Measurements from ENCODE around the gene STYXL1. TPM values are rescaled to one million over a fixed set of nuclear protein-coding genes. Genes with fewer than 3 reads are reported as not detected.
"Not testable (repeated sequence)": the region's sequence is repeated elsewhere in the genome, so short reads cannot be mapped to it uniquely, and the experiment has no call there.

Gene STYXL1
- total RNA-seq, 1 donor from 2014 or later: 41.8 TPM

DNA sequence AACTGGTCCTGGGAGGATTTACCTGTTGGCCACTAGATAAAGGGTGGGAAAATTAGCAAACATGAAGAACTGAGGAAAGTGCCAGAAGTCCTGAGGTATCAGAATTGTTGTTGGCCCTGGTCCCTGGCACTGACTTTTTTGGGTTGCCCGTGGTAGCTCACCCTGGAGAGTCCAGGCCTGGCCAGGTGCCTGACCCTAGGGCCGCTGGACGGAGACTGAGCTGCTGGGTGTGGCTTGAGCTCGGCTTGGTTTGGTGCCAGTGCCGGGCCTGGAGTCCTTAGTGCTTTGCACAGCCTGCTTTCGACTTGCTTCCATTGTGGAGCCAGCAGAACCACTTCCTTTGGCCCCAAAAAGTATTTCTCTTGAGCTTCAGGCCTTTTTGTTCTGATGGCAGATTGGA lies 13.0 kb upstream of the STYXL1 start:
- Mint-ChIP-seq H3K27ac (ENCODE audit: unreplicated experiment) (no peak overlapping the region), H3K27me3 (ENCODE audit: unreplicated experiment) (peaks cover 9% of the 10 kb centered on the region), H3K36me3 (ENCODE audit: unreplicated experiment) (no peaks in the 10 kb centered on the region), H3K4me3 (ENCODE audit: unreplicated experiment) (no peak overlapping the region), H3K9me3 (ENCODE audit: unreplicated experiment) (peaks cover 7% of the 10 kb centered on the region), H3K4me1 (ENCODE audit: low read depth, unreplicated experiment) (no peaks in the 10 kb centered on the region)
- TF ChIP-seq, protein P1, sequence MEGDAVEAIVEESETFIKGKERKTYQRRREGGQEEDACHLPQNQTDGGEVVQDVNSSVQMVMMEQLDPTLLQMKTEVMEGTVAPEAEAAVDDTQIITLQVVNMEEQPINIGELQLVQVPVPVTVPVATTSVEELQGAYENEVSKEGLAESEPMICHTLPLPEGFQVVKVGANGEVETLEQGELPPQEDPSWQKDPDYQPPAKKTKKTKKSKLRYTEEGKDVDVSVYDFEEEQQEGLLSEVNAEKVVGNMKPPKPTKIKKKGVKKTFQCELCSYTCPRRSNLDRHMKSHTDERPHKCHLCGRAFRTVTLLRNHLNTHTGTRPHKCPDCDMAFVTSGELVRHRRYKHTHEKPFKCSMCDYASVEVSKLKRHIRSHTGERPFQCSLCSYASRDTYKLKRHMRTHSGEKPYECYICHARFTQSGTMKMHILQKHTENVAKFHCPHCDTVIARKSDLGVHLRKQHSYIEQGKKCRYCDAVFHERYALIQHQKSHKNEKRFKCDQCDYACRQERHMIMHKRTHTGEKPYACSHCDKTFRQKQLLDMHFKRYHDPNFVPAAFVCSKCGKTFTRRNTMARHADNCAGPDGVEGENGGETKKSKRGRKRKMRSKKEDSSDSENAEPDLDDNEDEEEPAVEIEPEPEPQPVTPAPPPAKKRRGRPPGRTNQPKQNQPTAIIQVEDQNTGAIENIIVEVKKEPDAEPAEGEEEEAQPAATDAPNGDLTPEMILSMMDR (IDR thresholded peaks at IDR 0.05; ENCODE audit: partially characterized antibody, unreplicated experiment): no peak
- no peak for DNase-seq

DNA sequence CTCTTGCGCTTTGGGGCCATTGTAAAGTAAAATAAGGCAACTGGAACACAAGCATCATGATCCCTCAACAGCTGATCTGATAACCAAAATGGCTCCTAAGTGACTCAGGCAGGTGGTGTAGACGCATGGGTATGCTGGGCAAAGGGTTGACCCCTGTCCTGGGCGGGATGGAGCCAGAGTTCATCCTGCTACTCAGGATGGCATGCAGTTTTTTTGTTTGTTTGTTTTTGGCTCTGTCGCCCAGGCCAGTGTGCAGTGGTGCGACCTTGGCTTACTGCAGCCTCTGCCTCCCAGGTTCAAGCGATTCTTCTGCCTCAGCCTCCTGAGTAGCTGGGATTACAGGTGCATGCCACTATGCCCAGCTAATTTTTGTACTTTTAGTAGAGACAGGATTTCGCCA lies 10.9 kb upstream of the STYXL1 start:
- H3K9me3 Mint-ChIP-seq (ENCODE audit: unreplicated experiment); H3K4me1 Mint-ChIP-seq (ENCODE audit: low read depth, unreplicated experiment); H3K27ac Mint-ChIP-seq (ENCODE audit: unreplicated experiment); DNase-seq; H3K36me3 Mint-ChIP-seq (ENCODE audit: unreplicated experiment); H3K27me3 Mint-ChIP-seq (ENCODE audit: unreplicated experiment); H3K4me3 Mint-ChIP-seq (ENCODE audit: unreplicated experiment): not testable (repeated sequence)

DNA sequence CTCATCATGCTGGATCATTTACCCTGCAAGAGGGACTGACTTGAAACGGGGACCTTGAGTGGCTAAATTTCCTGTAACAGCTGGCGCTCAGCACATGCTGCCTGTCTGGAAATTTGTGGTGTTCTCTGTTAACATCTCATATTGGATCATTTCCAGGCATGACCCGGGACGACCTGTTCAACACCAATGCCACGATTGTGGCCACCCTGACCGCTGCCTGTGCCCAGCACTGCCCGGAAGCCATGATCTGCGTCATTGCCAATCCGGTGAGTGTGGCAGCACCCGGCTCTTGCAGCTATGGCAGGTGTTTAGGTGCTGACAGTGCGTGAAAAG lies 10.0 kb upstream of the STYXL1 start:
- Mint-ChIP-seq H3K27me3 (ENCODE audit: unreplicated experiment) (peaks cover 9% of the 10 kb centered on the region), H3K27ac (ENCODE audit: unreplicated experiment) (no peak overlapping the region), H3K4me1 (ENCODE audit: low read depth, unreplicated experiment) (no peaks in the 10 kb centered on the region), H3K36me3 (ENCODE audit: unreplicated experiment) (no peaks in the 10 kb centered on the region), H3K9me3 (ENCODE audit: unreplicated experiment) (peaks cover 6% of the 10 kb centered on the region), H3K4me3 (ENCODE audit: unreplicated experiment) (no peak overlapping the region)
- no peak for DNase-seq
- TF ChIP-seq, protein P1 (IDR thresholded peaks at IDR 0.05; ENCODE audit: partially characterized antibody, unreplicated experiment): no peak

DNA sequence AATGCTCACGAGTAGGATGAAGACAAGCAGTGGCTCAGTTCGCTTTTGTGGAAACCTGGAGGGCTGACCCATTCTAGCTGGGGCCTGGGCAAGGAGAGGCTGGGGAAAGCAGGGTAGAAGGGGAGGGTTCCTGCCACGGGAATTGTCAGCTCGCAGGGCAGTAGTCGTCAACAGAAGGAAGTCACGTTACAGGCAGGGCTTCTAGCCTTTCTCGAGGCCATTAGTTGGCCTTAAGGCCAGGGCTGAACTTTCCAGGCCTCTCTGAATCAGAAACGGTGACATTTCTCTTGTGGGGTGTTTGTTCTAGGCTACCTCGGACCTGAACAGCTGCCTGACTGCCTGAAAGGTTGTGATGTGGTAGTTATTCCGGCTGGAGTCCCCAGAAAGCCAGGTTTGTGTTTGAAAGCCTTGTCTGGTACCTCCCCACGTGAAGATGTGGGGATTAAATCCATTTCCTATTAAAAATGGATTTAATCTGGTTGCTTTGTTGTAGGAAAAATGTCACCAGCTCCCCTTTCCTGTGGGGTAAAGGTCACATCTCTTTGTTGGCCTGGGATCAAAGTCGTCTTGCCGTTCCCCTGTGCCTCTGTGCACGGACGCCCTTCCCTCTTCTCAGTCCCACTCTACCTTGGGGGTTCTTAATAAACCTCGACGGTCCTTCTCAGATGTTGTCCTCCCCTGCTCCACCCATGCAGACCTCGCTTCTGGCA lies 9.5 kb upstream of the STYXL1 start:
- no peaks in the 10 kb centered on the region for H3K36me3 Mint-ChIP-seq (ENCODE audit: unreplicated experiment)

DNA sequence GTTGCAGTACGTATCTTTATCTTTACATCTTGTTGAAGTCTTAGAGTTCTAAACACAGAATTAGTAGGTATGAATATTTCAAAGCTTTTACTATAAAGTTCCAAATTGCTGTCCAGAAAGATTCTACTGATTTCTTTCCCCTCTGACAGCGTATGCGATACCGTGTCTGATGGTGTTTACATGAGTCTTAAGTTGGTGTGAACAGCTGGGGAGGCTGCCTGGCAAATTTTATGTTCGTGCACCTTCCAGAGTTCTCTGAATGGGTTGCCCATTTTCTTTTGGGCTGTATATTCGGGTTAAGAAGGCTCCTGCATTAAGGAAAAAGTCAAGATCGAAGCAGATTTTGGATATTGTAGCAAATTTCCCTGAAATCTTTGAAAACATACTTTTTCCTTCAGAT lies 8.4 kb upstream of the STYXL1 start:
- H3K36me3 Mint-ChIP-seq (ENCODE audit: unreplicated experiment): no peaks in the 10 kb centered on the region
- TF ChIP-seq, protein P1 (IDR thresholded peaks at IDR 0.05; ENCODE audit: partially characterized antibody, unreplicated experiment): no peak
- peaks cover 3% of the 10 kb centered on the region for H3K9me3 Mint-ChIP-seq (ENCODE audit: unreplicated experiment)
- H3K4me1 Mint-ChIP-seq (ENCODE audit: low read depth, unreplicated experiment): no peaks in the 10 kb centered on the region
- no peak overlapping the region for H3K4me3 Mint-ChIP-seq (ENCODE audit: unreplicated experiment)
- H3K27me3 Mint-ChIP-seq (ENCODE audit: unreplicated experiment): no peaks in the 10 kb centered on the region
- no peak overlapping the region for H3K27ac Mint-ChIP-seq (ENCODE audit: unreplicated experiment)
- no peak for DNase-seq

More for the DNA sequence above, 9.5 kb upstream of the STYXL1 start:
- no peak overlapping the region for H3K27ac Mint-ChIP-seq (ENCODE audit: unreplicated experiment)
- peaks cover 6% of the 10 kb centered on the region for H3K9me3 Mint-ChIP-seq (ENCODE audit: unreplicated experiment)
- no peak for DNase-seq
- H3K4me3 Mint-ChIP-seq (ENCODE audit: unreplicated experiment): no peak overlapping the region
- H3K4me1 Mint-ChIP-seq (ENCODE audit: low read depth, unreplicated experiment): no peaks in the 10 kb centered on the region
- TF ChIP-seq, protein P1 (IDR thresholded peaks at IDR 0.05; ENCODE audit: partially characterized antibody, unreplicated experiment): no peak
- H3K27me3 Mint-ChIP-seq (ENCODE audit: unreplicated experiment): peaks cover 5% of the 10 kb centered on the region
